Trophoblast cell (in vitro differentiated cells and primary cell): Measurements from ENCODE around the gene THEMIS.

Experiments
- DNase-seq, 2 donors: peaks; one replicate each; pipeline ENCODE4 v3.0.0-alpha.2; 2016
- H2AFZ ChIP-seq: 2 replicates; pipeline ENCODE4 v1.6.1; 2013; ENCODE audit warnings: low read length, moderate library complexity, mild to moderate bottlenecking; ENCODE audit not compliant: insufficient read depth, poor library complexity
- H2AK5ac ChIP-seq: 2 replicates; pipeline ENCODE4 v1.6.1; 2013; ENCODE audit warnings: mild to moderate bottlenecking, low read length
- H2BK120ac ChIP-seq: 2 replicates; pipeline ENCODE4 v1.6.1; 2013; ENCODE audit warnings: low read length, mild to moderate bottlenecking, moderate library complexity; ENCODE audit not compliant: insufficient read depth, poor library complexity
- H2BK12ac ChIP-seq: 2 replicates; pipeline ENCODE4 v1.6.1; 2013; ENCODE audit warnings: mild to moderate bottlenecking, low read length, moderate library complexity
- H2BK5ac ChIP-seq: 2 replicates; pipeline ENCODE4 v1.6.1; 2013; ENCODE audit warnings: low read length, low read depth, moderate library complexity, mild to moderate bottlenecking; ENCODE audit not compliant: poor library complexity
- H3K14ac ChIP-seq: 2 replicates; pipeline ENCODE4 v1.6.1; 2013; ENCODE audit warnings: mild to moderate bottlenecking, low read length
- H3K18ac ChIP-seq: 2 replicates; pipeline ENCODE4 v1.6.1; 2013; ENCODE audit warnings: mild to moderate bottlenecking, low read length
- H3K23ac ChIP-seq: 2 replicates; pipeline ENCODE4 v1.6.1; 2013; ENCODE audit warnings: low read length
- H3K27ac ChIP-seq: 2 replicates; pipeline ENCODE4 v1.5.1; 2013; ENCODE audit warnings: low read depth, mild to moderate bottlenecking, inconsistent platforms, low read length, moderate library complexity
- H3K27me3 ChIP-seq: 2 replicates; pipeline ENCODE4 v1.6.1; 2013; ENCODE audit warnings: inconsistent platforms, mild to moderate bottlenecking, low read length, moderate library complexity; ENCODE audit not compliant: insufficient read depth
- H3K36me3 ChIP-seq, 2 experiments: 1 replicate in 1 of 2; 2 replicates in 1 of 2; pipeline ENCODE4 v1.6.1; 2013; ENCODE audit warnings: low read length in 2 of 2, mild to moderate bottlenecking in 2 of 2, moderate library complexity in 1 of 2; ENCODE audit not compliant: insufficient read depth in 2 of 2, control insufficient read depth in 1 of 2
- H3K4ac ChIP-seq: 2 replicates; pipeline ENCODE4 v1.6.1; 2013; ENCODE audit warnings: low read depth, mild to moderate bottlenecking, low read length, moderate library complexity
- H3K4me1 ChIP-seq, 2 experiments: 1 replicate in 1 of 2; 2 replicates in 1 of 2; pipeline ENCODE4 v1.6.1; 2013; ENCODE audit warnings: low read length in 2 of 2, mild to moderate bottlenecking in 2 of 2, moderate library complexity in 1 of 2; ENCODE audit not compliant: insufficient read depth in 2 of 2, control insufficient read depth in 1 of 2
- H3K4me2 ChIP-seq: 2 replicates; pipeline ENCODE4 v1.6.1; 2013; ENCODE audit warnings: inconsistent platforms, mild to moderate bottlenecking, low read length, moderate library complexity
- H3K4me3 ChIP-seq: 2 replicates; pipeline ENCODE4 v1.5.1; 2013; ENCODE audit warnings: mild to moderate bottlenecking, low read depth, low read length, inconsistent platforms
- H3K79me1 ChIP-seq: one replicate; pipeline ENCODE4 v1.6.1; 2013; ENCODE audit warnings: low read length
- H3K79me2 ChIP-seq: 2 replicates; pipeline ENCODE4 v1.6.1; 2013; ENCODE audit warnings: low read length, mild to moderate bottlenecking; ENCODE audit not compliant: control insufficient read depth, insufficient read depth, poor library complexity
- H3K9ac ChIP-seq: 2 replicates; pipeline ENCODE4 v1.6.1; 2013; ENCODE audit warnings: mild to moderate bottlenecking, low read length
- H3K9me3 ChIP-seq: 2 replicates; pipeline ENCODE4 v1.6.1; 2013; ENCODE audit warnings: low read depth, mild to moderate bottlenecking, control low read depth, inconsistent platforms, low read length; ENCODE audit not compliant: insufficient read depth
- H4K12ac ChIP-seq: 2 replicates; pipeline ENCODE4 v1.6.1; 2013; ENCODE audit warnings: low read depth, mild to moderate bottlenecking, low read length, moderate library complexity
- H4K8ac ChIP-seq: 2 replicates; pipeline ENCODE4 v1.6.1; 2013; ENCODE audit warnings: low read depth, mild to moderate bottlenecking, low read length, moderate library complexity
- H4K91ac ChIP-seq: one replicate; pipeline ENCODE4 v1.6.1; 2013; ENCODE audit warnings: low read depth, mild to moderate bottlenecking, low read length, moderate library complexity
- WGBS: extraction: QIAGEN DNeasy Blood & Tissue Kit; methylation state at CpG from one replicate; pipeline ENCODE4 v1.1.7; 2013; ENCODE audit warnings: missing lambda C conversion rate; ENCODE audit not compliant: insufficient read length, insufficient coverage; ENCODE audit errors: extremely low coverage; 5-methylcytosine and 5-hydroxymethylcytosine counted together

The THEMIS gene

DNA sequence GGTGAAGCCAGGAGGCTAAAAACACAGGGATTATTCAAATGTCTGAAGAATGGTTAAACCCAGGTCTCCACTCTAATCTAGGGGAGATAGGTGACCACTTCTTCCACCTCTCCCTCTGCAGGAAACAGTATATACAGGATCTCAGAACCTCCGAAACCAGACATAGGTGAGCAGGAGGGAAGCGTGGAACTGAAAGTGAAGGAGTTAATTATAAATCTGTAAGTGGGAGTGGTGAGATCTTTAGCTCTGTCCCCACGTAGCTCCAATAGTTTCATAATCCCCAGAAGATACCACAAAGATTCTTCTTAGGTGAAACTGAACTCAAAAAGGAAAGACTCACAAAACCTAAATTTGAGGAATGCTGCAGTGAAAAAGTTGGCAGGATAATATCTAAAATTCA lies 76.8 kb downstream of the THEMIS start:
- Histone ChIP-seq H2BK12ac (no peak overlapping the region), H4K8ac (no peak overlapping the region), H2BK5ac (no peak overlapping the region), H3K4me2 (no peak overlapping the region), H3K18ac (no peak overlapping the region), H3K27ac (no peak overlapping the region), H3K27me3 (no peaks in the 10 kb centered on the region), H3K79me2 (no peaks in the 10 kb centered on the region), H3K4ac (no peak overlapping the region), H3K4me1 (no peaks in the 10 kb centered on the region), H2AFZ (no peak overlapping the region), H3K36me3 (no peaks in the 10 kb centered on the region), H3K23ac (no peak overlapping the region), H4K91ac (no peak overlapping the region), H3K9me3 (no peaks in the 10 kb centered on the region), H3K4me3 (no peak overlapping the region), H2BK120ac (no peak overlapping the region), H2AK5ac (no peak overlapping the region), H3K79me1 (no peaks in the 10 kb centered on the region), H4K12ac (no peak overlapping the region), H3K14ac (no peak overlapping the region), H3K9ac (no peak overlapping the region)
- WGBS = no CpG with 5 or more reads among the region's 3 CpGs
- peak in 1 of 2 donors; percentile 16 for DNase-seq

DNA sequence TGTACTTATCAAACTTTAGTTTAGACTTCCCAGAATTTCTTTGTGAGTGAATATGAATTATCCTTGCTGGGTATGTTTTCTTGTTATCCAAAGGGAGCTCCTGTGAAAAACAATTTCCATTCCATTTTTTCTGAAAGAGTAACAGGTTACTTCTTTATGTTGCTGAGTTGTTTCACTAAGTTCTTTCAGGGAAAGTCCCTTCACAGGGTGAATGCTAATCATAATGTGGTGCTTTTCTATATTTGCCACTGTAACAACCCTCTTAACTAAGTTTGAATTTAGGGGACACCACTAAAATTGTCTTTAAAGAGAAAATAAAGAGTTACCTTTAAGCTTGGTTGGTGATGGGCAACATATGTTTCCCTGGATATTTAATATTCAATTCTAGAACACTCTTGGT lies 79.4 kb downstream of the THEMIS start:
- Histone ChIP-seq H3K27ac (no peak overlapping the region), H3K79me2 (no peaks in the 10 kb centered on the region), H4K8ac (no peak overlapping the region), H3K79me1 (no peaks in the 10 kb centered on the region), H3K23ac (no peak overlapping the region), H2BK120ac (no peak overlapping the region), H3K18ac (no peak overlapping the region), H2BK5ac (no peak overlapping the region), H3K4ac (no peak overlapping the region), H3K9ac (no peak overlapping the region), H3K4me1 (no peaks in the 10 kb centered on the region), H3K36me3 (no peaks in the 10 kb centered on the region), H3K27me3 (no peaks in the 10 kb centered on the region), H3K4me2 (no peak overlapping the region), H3K14ac (no peak overlapping the region), H3K9me3 (no peaks in the 10 kb centered on the region), H2BK12ac (no peak overlapping the region), H2AK5ac (no peak overlapping the region), H2AFZ (no peak overlapping the region), H4K91ac (no peak overlapping the region), H3K4me3 (no peak overlapping the region), H4K12ac (no peak overlapping the region)
- DNase-seq = no peak

DNA sequence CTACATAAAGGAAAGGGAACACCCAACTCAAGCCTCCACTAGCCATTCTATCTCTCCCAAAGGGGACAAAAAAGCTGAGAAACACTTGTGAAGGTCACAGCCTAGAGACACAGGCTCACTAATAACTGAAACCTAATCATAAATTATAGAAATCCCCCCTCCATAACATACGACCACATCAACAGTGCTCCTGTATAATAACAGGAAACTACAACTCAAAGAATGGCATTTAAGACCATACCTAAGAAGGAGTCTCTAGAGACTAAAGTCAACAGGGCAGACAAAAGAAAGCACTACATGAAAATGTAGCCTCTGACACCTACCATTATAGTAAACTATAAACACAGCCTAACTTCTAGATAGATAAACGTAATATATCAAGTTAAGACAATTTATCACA lies 82.7 kb downstream of the THEMIS start:
- no peak overlapping the region for H4K12ac ChIP-seq
- no peak overlapping the region for H4K8ac ChIP-seq
- WGBS = no CpG with 5 or more reads among the region's 2 CpGs
- no peak overlapping the region for H2BK5ac ChIP-seq
- no peak overlapping the region for H3K4me2 ChIP-seq
- no peaks in the 10 kb centered on the region for H3K79me1 ChIP-seq
- H3K23ac ChIP-seq = no peak overlapping the region
- no peak overlapping the region for H3K4me3 ChIP-seq
- H3K18ac ChIP-seq = no peak overlapping the region
- no peaks in the 10 kb centered on the region for H3K36me3 ChIP-seq
- no peak overlapping the region for H2BK12ac ChIP-seq
- DNase-seq = no peak
- no peaks in the 10 kb centered on the region for H3K9me3 ChIP-seq
- no peak overlapping the region for H3K4ac ChIP-seq
- no peaks in the 10 kb centered on the region for H3K4me1 ChIP-seq
- H2BK120ac ChIP-seq = no peak overlapping the region
- H2AK5ac ChIP-seq = no peak overlapping the region
- H3K14ac ChIP-seq = no peak overlapping the region
- H3K27me3 ChIP-seq = no peaks in the 10 kb centered on the region
- no peak overlapping the region for H2AFZ ChIP-seq
- no peak overlapping the region for H3K9ac ChIP-seq
- no peak overlapping the region for H4K91ac ChIP-seq
- no peaks in the 10 kb centered on the region for H3K79me2 ChIP-seq
- H3K27ac ChIP-seq = no peak overlapping the region

DNA sequence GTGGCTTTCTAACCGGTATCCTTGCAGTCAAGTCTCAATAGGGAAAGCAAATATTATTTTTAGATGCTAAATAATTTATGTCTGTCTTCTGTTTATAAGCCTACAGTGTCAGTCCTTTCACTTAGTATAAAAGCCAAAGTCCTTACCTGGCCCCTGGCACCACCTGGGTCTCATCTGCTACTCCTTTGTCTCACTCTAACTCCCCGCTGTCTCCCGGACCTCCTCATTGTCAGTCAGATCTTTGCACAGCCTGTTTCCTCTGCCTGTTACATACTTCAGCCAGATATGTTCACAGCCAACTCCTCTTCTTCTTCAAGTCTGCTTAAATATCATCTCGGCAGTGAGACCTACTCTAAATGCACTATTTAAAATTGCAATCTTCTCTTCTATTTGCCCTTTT lies 84.2 kb downstream of the THEMIS start:
- Histone ChIP-seq H3K4me1 (no peaks in the 10 kb centered on the region), H3K4me2 (no peak overlapping the region), H3K18ac (no peak overlapping the region)

DNA sequence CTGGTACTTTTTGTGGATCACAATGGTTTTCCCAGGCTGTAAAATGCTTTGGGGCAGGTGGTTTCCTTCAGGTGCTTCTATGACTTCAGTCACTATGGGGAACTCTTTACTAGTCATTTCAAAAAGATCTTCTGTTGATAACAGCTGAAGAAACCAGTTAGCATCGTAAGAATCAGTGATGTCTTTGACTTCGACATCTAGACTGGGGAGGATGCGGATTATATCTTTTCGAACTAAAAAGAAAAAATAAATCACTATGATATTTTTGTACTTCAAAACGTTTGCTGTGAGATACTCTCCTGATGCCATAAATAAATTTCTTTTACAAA lies 87.2 kb downstream of the THEMIS start:
- H3K18ac ChIP-seq = no peak overlapping the region
- H3K79me2 ChIP-seq = no peaks in the 10 kb centered on the region
- DNase-seq = no peak
- no peak overlapping the region for H3K4me2 ChIP-seq
- H3K79me1 ChIP-seq = no peaks in the 10 kb centered on the region
- H2AFZ ChIP-seq = no peak overlapping the region
- no peaks in the 10 kb centered on the region for H3K9me3 ChIP-seq
- H3K4ac ChIP-seq = no peak overlapping the region
- H3K23ac ChIP-seq = no peak overlapping the region
- H3K27me3 ChIP-seq = no peaks in the 10 kb centered on the region
- H3K36me3 ChIP-seq = no peaks in the 10 kb centered on the region
- H3K27ac ChIP-seq = no peak overlapping the region
- H3K4me1 ChIP-seq = no peaks in the 10 kb centered on the region
- H3K14ac ChIP-seq = no peak overlapping the region
- no CpG with 5 or more reads among the region's 5 CpGs for WGBS
- no peak overlapping the region for H4K12ac ChIP-seq
- H2AK5ac ChIP-seq = no peak overlapping the region
- H4K91ac ChIP-seq = no peak overlapping the region
- no peak overlapping the region for H2BK12ac ChIP-seq
- no peak overlapping the region for H2BK5ac ChIP-seq
- no peak overlapping the region for H4K8ac ChIP-seq
- H3K9ac ChIP-seq = no peak overlapping the region
- no peak overlapping the region for H3K4me3 ChIP-seq
- no peak overlapping the region for H2BK120ac ChIP-seq

More for the DNA sequence above, 84.2 kb downstream of the THEMIS start:
- no peak for DNase-seq
- H2BK12ac ChIP-seq = no peak overlapping the region
- no peak overlapping the region for H3K4ac ChIP-seq
- no peaks in the 10 kb centered on the region for H3K79me2 ChIP-seq
- H2BK5ac ChIP-seq = no peak overlapping the region
- H2AFZ ChIP-seq = no peak overlapping the region
- no peaks in the 10 kb centered on the region for H3K27me3 ChIP-seq
- no peak overlapping the region for H2BK120ac ChIP-seq
- H3K9ac ChIP-seq = no peak overlapping the region
- no peak overlapping the region for H4K12ac ChIP-seq
- H3K27ac ChIP-seq = no peak overlapping the region
- H4K91ac ChIP-seq = no peak overlapping the region
- H3K79me1 ChIP-seq = no peaks in the 10 kb centered on the region
- H4K8ac ChIP-seq = no peak overlapping the region
- H3K14ac ChIP-seq = no peak overlapping the region
- no peak overlapping the region for H2AK5ac ChIP-seq
- H3K23ac ChIP-seq = no peak overlapping the region
- H3K36me3 ChIP-seq = no peaks in the 10 kb centered on the region
- no peaks in the 10 kb centered on the region for H3K9me3 ChIP-seq
- WGBS = no CpG with 5 or more reads among the region's 4 CpGs
- no peak overlapping the region for H3K4me3 ChIP-seq
